ACHN (cell line): ENCODE measurements around the gene EMILIN2.
"Not testable (repeated sequence)": the region's sequence is repeated elsewhere in the genome, so short reads cannot be mapped to it uniquely, and the experiment has no call there.

Experiments
- DNase-seq: peaks from one replicate; pipeline ENCODE4 v3.0.0-alpha.2; 2015
- in situ Hi-C: cut with HindIII; loops from 2 replicates; pipeline ENCODE4 v1.10.0; 2017; ENCODE audit warnings: low sequenced_read_pairs, low pct_ligation_motif_present, low pct_unique_long_range_greater_than_20kb

Gene EMILIN2

GRCh38 chr18:2863997-2864396 is 17.2 kb downstream of the EMILIN2 start:
- DNase-seq, in situ Hi-C loops: not testable (repeated sequence)

GRCh38 chr18:2866465-2866864 is 19.7 kb downstream of the EMILIN2 start:
- DNase-seq, in situ Hi-C loops: not testable (repeated sequence)

- in situ Hi-C loops = no loop called here
- no peak for DNase-seq
Observed at GRCh38 chr18:2869207-2869606, 22.4 kb downstream of the EMILIN2 start.

- in situ Hi-C loops = no loop called here
- DNase-seq = no peak
Observed at GRCh38 chr18:2871111-2871720, 24.4 kb downstream of the EMILIN2 start.

- in situ Hi-C loops = no loop called here
- DNase-seq = no peak
Observed at GRCh38 chr18:2872095-2872494, 25.3 kb downstream of the EMILIN2 start.

GRCh38 chr18:2874765-2875164 is 28.0 kb downstream of the EMILIN2 start:
- no peak for DNase-seq
- in situ Hi-C loops = no loop called here

GRCh38 chr18:2878656-2879330 is 32.0 kb downstream of the EMILIN2 start:
- no peak for DNase-seq
- in situ Hi-C loops = no loop called here

- no peak for DNase-seq
- in situ Hi-C loops = no loop called here
Observed at GRCh38 chr18:2879889-2880288, 33.1 kb downstream of the EMILIN2 start.

- in situ Hi-C loops = no loop called here
- DNase-seq = no peak
Observed at GRCh38 chr18:2880473-2880872, 33.7 kb downstream of the EMILIN2 start.

- in situ Hi-C loops = no loop called here
- DNase-seq = peak; percentile 81
Observed at GRCh38 chr18:2881088-2881839, 34.5 kb downstream of the EMILIN2 start.

GRCh38 chr18:2881840-2882195 is 35.0 kb downstream of the EMILIN2 start:
- in situ Hi-C loops = no loop called here
- no peak for DNase-seq

GRCh38 chr18:2882201-2882600 is 35.4 kb downstream of the EMILIN2 start:
- no peak for DNase-seq
- in situ Hi-C loops = no loop called here

GRCh38 chr18:2883076-2883735 is 36.4 kb downstream of the EMILIN2 start:
- in situ Hi-C loops = no loop called here
- DNase-seq = no peak

- in situ Hi-C loops = no loop called here
- no peak for DNase-seq
Observed at GRCh38 chr18:2884706-2885285, 38.0 kb downstream of the EMILIN2 start.

- in situ Hi-C loops = no loop called here
- DNase-seq = no peak
Observed at GRCh38 chr18:2887470-2887869, 40.7 kb downstream of the EMILIN2 start.

GRCh38 chr18:2889761-2890192 is 43.0 kb downstream of the EMILIN2 start:
- in situ Hi-C loops = no loop called here

GRCh38 chr18:2890606-2891005 is 43.8 kb downstream of the EMILIN2 start:
- no peak for DNase-seq
- in situ Hi-C loops = no loop called here

More at GRCh38 chr18:2889761-2890192, 43.0 kb downstream of the EMILIN2 start:
- no peak for DNase-seq

- in situ Hi-C loops = no loop called here
- no peak for DNase-seq
Observed at GRCh38 chr18:2891526-2892431, 45.0 kb downstream of the EMILIN2 start.
